HEK293 (cell line): ENCODE measurements around the gene ZBTB25.

Experiments used
- GFI1B ChIP-seq: fragments of 450-650 bp; formaldehyde crosslinking; IDR thresholded peaks from 2 replicates; pipeline ENCODE4 v1.5.1; 2016; ENCODE audit warnings: missing biosample characterization, missing genetic modification characterization
- GLIS1 ChIP-seq: fragments of 450-650 bp; formaldehyde crosslinking; IDR thresholded peaks from 2 replicates; pipeline ENCODE4 v1.5.1; 2016; ENCODE audit warnings: missing biosample characterization, missing genetic modification characterization
- IKZF3 ChIP-seq: fragments of 450-650 bp; IDR thresholded peaks from 2 replicates; pipeline ENCODE4 v1.5.0; 2018; ENCODE audit warnings: missing biosample characterization, mild to moderate bottlenecking, missing genetic modification characterization, moderate library complexity
- KLF1 ChIP-seq: fragments of 450-650 bp; formaldehyde crosslinking; IDR thresholded peaks from 2 replicates; pipeline ENCODE4 v1.5.1; 2016; ENCODE audit warnings: missing biosample characterization, missing genetic modification characterization
- SP3 ChIP-seq: fragments of 450-650 bp; formaldehyde crosslinking; IDR thresholded peaks from 2 replicates; pipeline ENCODE4 v1.5.1; 2016; ENCODE audit warnings: missing biosample characterization, missing genetic modification characterization
- ZBTB17 ChIP-seq: fragments of 450-650 bp; formaldehyde crosslinking; IDR thresholded peaks from 2 replicates; pipeline ENCODE4 v1.5.1; 2016; ENCODE audit warnings: missing biosample characterization, missing genetic modification characterization
- ZNF140 ChIP-seq: fragments of 450-650 bp; formaldehyde crosslinking; IDR thresholded peaks from 2 replicates; pipeline ENCODE4 v1.5.1; 2016; ENCODE audit warnings: missing biosample characterization, missing genetic modification characterization
- ZNF155 ChIP-seq: fragments of 450-650 bp; formaldehyde crosslinking; IDR thresholded peaks from 2 replicates; pipeline ENCODE4 v1.5.1; 2016; ENCODE audit warnings: missing biosample characterization, missing genetic modification characterization
- ZNF223 ChIP-seq: fragments of 450-650 bp; formaldehyde crosslinking; IDR thresholded peaks from 2 replicates; pipeline ENCODE4 v1.5.1; 2016; ENCODE audit warnings: missing biosample characterization, missing genetic modification characterization
- ZNF23 ChIP-seq: fragments of 450-650 bp; formaldehyde crosslinking; IDR thresholded peaks from 2 replicates; pipeline ENCODE4 v1.5.1; 2016; ENCODE audit warnings: missing biosample characterization, missing genetic modification characterization, borderline replicate concordance
- ZNF324 ChIP-seq: fragments of 450-650 bp; formaldehyde crosslinking; IDR thresholded peaks from 2 replicates; pipeline ENCODE4 v1.5.1; 2016; ENCODE audit warnings: missing biosample characterization, missing genetic modification characterization
- ZNF341 ChIP-seq: fragments of 450-650 bp; formaldehyde crosslinking; IDR thresholded peaks from 2 replicates; pipeline ENCODE4; 2016; ENCODE audit warnings: low read depth, missing biosample characterization, missing genetic modification characterization
- ZNF501 ChIP-seq: fragments of 450-650 bp; formaldehyde crosslinking; IDR thresholded peaks from 2 replicates; pipeline ENCODE4 v1.5.1; 2016; ENCODE audit warnings: missing biosample characterization, missing genetic modification characterization
- ZNF76 ChIP-seq: fragments of 450-650 bp; formaldehyde crosslinking; IDR thresholded peaks from 2 replicates; pipeline ENCODE4; 2016; ENCODE audit warnings: low read depth, missing biosample characterization, missing genetic modification characterization, borderline replicate concordance
- ZNF843 ChIP-seq: fragments of 450-650 bp; formaldehyde crosslinking; IDR thresholded peaks from 2 replicates; pipeline ENCODE4 v1.5.1; 2016; ENCODE audit warnings: missing biosample characterization, missing genetic modification characterization
- ZXDB ChIP-seq: fragments of 450-650 bp; formaldehyde crosslinking; IDR thresholded peaks from 2 replicates; pipeline ENCODE4 v1.5.1; 2016; ENCODE audit warnings: missing biosample characterization, missing genetic modification characterization
- TF ChIP-seq, protein P1 (sequence below): fragments of 450-650 bp; formaldehyde crosslinking; IDR thresholded peaks from 2 replicates; pipeline ENCODE4; 2016; ENCODE audit warnings: missing biosample characterization, missing genetic modification characterization
- TF ChIP-seq, protein P2 (sequence below): fragments of 450-650 bp; formaldehyde crosslinking; IDR thresholded peaks from 2 replicates; pipeline ENCODE4 v1.5.1; 2016; ENCODE audit warnings: missing biosample characterization, missing genetic modification characterization, borderline replicate concordance
- TF ChIP-seq, protein P3 (sequence below): fragments of 450-650 bp; formaldehyde crosslinking; optimal IDR thresholded peaks from 2 replicates; pipeline ENCODE3; 2016; ENCODE audit warnings: missing biosample characterization, mild to moderate bottlenecking, missing genetic modification characterization
- TF ChIP-seq, protein P4 (sequence below): fragments of 450-650 bp; formaldehyde crosslinking; IDR thresholded peaks from 2 replicates; pipeline ENCODE4 v1.5.1; 2017; ENCODE audit warnings: missing biosample characterization, missing genetic modification characterization
- TF ChIP-seq, protein P5 (sequence below): fragments of 450-650 bp; formaldehyde crosslinking; IDR thresholded peaks from 2 replicates; pipeline ENCODE4 v1.5.1; 2016; ENCODE audit warnings: missing biosample characterization, missing genetic modification characterization
- TF ChIP-seq, protein P6 (sequence below): fragments of 450-650 bp; formaldehyde crosslinking; IDR thresholded peaks from 2 replicates; pipeline ENCODE4 v1.5.1; 2016; ENCODE audit warnings: missing biosample characterization, missing genetic modification characterization

ZBTB25 gene

DNA sequence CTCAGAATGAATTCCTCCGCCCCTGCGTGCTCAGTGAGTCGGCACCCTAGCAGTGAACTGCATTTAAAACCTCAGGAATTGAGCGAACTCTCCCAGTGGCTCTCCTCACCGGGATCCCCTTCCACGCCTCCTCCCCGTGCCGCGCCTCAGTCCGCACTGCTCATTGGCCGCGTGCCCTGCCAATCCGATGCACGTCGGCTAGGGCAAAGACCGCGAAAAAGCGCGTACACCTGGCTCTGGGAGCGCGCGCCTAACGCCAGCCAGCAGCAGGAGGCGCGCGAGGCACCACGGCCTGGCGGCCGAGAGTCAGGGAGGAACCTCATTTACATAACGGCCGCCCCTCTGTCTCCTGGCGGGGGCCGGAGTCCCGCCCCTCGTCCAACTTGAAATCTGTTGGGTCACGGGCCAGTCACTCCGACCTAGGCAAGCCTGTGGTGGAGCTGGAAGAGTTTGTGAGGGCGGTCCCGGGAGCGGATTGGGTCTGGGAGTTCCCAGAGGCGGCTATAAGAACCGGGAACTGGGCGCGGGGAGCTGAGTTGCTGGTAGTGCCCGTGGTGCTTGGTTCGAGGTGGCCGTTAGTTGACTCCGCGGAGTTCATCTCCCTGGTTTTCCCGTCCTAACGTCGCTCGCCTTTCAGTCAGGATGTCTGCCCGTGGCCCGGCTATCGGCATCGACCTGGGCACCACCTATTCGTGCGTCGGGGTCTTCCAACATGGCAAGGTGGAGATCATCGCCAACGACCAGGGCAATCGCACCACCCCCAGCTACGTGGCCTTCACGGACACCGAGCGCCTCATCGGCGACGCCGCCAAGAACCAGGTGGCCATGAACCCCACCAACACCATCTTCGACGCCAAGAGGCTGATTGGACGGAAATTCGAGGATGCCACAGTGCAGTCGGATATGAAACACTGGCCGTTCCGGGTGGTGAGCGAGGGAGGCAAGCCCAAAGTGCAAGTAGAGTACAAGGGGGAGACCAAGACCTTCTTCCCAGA, 36.9 kb upstream of the ZBTB25 start, which contains the start of gene HSPA2 (continued):
- TF ChIP-seq ZNF23 (tag by site-specific recombination) (no peak), SP3 (peak; percentile 85), ZNF501 (peak; percentile 48; the same call in 1 of the 2 replicates), ZXDB (peak; percentile 59), ZBTB17 (peak; percentile 72), ZNF76 (tag by site-specific recombination) (peak; percentile 9; the same call in 1 of the 2 replicates), GFI1B (no peak), ZNF223 (tag by site-specific recombination) (no peak), IKZF3 (tag by site-specific recombination) (peak; percentile 84), ZNF341 (tag by site-specific recombination) (peak; percentile 71), ZNF324 (tag by site-specific recombination) (0 out of 2 replicates have a peak, but pooled peaks have one; percentile 20), ZNF155 (tag by site-specific recombination) (no peak), ZNF140 (no peak), GLIS1 (tag by site-specific recombination) (peak; percentile 27; the same call in 1 of the 2 replicates), ZNF843 (tag by site-specific recombination) (no peak), KLF1 (tag by site-specific recombination) (peak; percentile 28; the same call in 1 of the 2 replicates)
- TF ChIP-seq, protein P1, sequence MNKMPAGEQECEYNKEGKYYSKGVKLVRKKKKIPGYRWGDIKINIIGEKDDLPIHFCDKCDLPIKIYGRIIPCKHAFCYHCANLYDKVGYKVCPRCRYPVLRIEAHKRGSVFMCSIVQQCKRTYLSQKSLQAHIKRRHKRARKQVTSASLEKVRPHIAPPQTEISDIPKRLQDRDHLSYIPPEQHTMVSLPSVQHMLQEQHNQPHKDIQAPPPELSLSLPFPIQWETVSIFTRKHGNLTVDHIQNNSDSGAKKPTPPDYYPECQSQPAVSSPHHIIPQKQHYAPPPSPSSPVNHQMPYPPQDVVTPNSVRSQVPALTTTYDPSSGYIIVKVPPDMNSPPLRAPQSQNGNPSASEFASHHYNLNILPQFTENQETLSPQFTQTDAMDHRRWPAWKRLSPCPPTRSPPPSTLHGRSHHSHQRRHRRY (tag by site-specific recombination) = no peak
- TF ChIP-seq, protein P2, sequence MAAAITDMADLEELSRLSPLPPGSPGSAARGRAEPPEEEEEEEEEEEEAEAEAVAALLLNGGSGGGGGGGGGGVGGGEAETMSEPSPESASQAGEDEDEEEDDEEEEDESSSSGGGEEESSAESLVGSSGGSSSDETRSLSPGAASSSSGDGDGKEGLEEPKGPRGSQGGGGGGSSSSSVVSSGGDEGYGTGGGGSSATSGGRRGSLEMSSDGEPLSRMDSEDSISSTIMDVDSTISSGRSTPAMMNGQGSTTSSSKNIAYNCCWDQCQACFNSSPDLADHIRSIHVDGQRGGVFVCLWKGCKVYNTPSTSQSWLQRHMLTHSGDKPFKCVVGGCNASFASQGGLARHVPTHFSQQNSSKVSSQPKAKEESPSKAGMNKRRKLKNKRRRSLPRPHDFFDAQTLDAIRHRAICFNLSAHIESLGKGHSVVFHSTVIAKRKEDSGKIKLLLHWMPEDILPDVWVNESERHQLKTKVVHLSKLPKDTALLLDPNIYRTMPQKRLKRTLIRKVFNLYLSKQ = no peak
- TF ChIP-seq, protein P3, sequence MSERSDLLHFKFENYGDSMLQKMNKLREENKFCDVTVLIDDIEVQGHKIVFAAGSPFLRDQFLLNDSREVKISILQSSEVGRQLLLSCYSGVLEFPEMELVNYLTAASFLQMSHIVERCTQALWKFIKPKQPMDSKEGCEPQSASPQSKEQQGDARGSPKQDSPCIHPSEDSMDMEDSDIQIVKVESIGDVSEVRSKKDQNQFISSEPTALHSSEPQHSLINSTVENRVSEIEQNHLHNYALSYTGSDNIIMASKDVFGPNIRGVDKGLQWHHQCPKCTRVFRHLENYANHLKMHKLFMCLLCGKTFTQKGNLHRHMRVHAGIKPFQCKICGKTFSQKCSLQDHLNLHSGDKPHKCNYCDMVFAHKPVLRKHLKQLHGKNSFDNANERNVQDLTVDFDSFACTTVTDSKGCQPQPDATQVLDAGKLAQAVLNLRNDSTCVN (tag by site-specific recombination) = peak; percentile 96
- TF ChIP-seq, protein P4, sequence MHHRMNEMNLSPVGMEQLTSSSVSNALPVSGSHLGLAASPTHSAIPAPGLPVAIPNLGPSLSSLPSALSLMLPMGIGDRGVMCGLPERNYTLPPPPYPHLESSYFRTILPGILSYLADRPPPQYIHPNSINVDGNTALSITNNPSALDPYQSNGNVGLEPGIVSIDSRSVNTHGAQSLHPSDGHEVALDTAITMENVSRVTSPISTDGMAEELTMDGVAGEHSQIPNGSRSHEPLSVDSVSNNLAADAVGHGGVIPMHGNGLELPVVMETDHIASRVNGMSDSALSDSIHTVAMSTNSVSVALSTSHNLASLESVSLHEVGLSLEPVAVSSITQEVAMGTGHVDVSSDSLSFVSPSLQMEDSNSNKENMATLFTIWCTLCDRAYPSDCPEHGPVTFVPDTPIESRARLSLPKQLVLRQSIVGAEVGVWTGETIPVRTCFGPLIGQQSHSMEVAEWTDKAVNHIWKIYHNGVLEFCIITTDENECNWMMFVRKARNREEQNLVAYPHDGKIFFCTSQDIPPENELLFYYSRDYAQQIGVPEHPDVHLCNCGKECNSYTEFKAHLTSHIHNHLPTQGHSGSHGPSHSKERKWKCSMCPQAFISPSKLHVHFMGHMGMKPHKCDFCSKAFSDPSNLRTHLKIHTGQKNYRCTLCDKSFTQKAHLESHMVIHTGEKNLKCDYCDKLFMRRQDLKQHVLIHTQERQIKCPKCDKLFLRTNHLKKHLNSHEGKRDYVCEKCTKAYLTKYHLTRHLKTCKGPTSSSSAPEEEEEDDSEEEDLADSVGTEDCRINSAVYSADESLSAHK = no peak
- TF ChIP-seq, protein P5, sequence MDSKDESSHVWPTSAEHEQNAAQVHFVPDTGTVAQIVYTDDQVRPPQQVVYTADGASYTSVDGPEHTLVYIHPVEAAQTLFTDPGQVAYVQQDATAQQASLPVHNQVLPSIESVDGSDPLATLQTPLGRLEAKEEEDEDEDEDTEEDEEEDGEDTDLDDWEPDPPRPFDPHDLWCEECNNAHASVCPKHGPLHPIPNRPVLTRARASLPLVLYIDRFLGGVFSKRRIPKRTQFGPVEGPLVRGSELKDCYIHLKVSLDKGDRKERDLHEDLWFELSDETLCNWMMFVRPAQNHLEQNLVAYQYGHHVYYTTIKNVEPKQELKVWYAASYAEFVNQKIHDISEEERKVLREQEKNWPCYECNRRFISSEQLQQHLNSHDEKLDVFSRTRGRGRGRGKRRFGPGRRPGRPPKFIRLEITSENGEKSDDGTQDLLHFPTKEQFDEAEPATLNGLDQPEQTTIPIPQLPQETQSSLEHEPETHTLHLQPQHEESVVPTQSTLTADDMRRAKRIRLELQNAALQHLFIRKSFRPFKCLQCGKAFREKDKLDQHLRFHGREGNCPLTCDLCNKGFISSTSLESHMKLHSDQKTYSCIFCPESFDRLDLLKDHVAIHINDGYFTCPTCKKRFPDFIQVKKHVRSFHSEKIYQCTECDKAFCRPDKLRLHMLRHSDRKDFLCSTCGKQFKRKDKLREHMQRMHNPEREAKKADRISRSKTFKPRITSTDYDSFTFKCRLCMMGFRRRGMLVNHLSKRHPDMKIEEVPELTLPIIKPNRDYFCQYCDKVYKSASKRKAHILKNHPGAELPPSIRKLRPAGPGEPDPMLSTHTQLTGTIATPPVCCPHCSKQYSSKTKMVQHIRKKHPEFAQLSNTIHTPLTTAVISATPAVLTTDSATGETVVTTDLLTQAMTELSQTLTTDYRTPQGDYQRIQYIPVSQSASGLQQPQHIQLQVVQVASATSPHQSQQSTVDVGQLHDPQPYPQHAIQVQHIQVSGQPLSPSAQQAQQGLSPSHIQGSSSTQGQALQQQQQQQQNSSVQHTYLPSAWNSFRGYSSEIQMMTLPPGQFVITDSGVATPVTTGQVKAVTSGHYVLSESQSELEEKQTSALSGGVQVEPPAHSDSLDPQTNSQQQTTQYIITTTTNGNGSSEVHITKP (tag by site-specific recombination) = peak; percentile 56; the same call in 1 of the 2 replicates
- TF ChIP-seq, protein P6, sequence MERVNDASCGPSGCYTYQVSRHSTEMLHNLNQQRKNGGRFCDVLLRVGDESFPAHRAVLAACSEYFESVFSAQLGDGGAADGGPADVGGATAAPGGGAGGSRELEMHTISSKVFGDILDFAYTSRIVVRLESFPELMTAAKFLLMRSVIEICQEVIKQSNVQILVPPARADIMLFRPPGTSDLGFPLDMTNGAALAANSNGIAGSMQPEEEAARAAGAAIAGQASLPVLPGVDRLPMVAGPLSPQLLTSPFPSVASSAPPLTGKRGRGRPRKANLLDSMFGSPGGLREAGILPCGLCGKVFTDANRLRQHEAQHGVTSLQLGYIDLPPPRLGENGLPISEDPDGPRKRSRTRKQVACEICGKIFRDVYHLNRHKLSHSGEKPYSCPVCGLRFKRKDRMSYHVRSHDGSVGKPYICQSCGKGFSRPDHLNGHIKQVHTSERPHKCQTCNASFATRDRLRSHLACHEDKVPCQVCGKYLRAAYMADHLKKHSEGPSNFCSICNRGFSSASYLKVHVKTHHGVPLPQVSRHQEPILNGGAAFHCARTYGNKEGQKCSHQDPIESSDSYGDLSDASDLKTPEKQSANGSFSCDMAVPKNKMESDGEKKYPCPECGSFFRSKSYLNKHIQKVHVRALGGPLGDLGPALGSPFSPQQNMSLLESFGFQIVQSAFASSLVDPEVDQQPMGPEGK (tag by site-specific recombination) = 0 out of 2 replicates have a peak, but pooled peaks have one; percentile 20
